Keratinocyte (primary cell): ENCODE results near the gene ACVR2B.

Experiments
- CTCF ChIP-seq, 3 experiments: IDR thresholded peaks in 1 of 3; conservative IDR thresholded peaks in 1 of 3; optimal IDR thresholded peaks in 1 of 3; 2 replicates in 2 of 3; 3 replicates in 1 of 3; pipeline versions ENCODE3 to v1.5.1; 2011; ENCODE audit warnings: low read length in 3 of 3, mild to moderate bottlenecking in 3 of 3, moderate library complexity in 2 of 3, control low read depth in 1 of 3, inconsistent platforms in 1 of 3; ENCODE audit not compliant: insufficient read depth in 2 of 3; ENCODE audit errors: extremely low read depth in 1 of 3
- EZH2 ChIP-seq: IDR thresholded peaks from one replicate; pipeline ENCODE4 v1.6.1; 2012; ENCODE audit warnings: inconsistent platforms, mild to moderate bottlenecking, low read length, moderate library complexity

GRCh38 chr3:38528457-38528856 is 74.8 kb downstream of the ACVR2B start:
- TF ChIP-seq CTCF (optimal IDR thresholded peaks at IDR 0.05 in 1 of 3, IDR thresholded peaks at IDR 0.05 in 1 of 3, conservative IDR thresholded peaks at IDR 0.05 in 1 of 3; ENCODE audit: extremely low read depth in 1 of 3, insufficient read depth in 2 of 3, low read length in 3 of 3): peak in 1 of 3 experiments; percentile 40
- TF ChIP-seq EZH2: no peak
